Coronary artery (tissue), 2 donors: ENCODE results near the gene VIPAS39.

Experiments used
- DNase-seq: peaks from one replicate; pipeline ENCODE4 v3.0.0-alpha.2; 2017; ENCODE audit warnings: low spot score
- H3K27ac ChIP-seq, 2 donors: fragments of 200-600 bp; sonication (generic); one replicate each; pipeline ENCODE4 v1.5.1; 2016 to 2019
- H3K4me3 ChIP-seq: fragments of 200-600 bp; sonication (generic); 2 replicates; pipeline ENCODE4 v1.5.1; 2016; ENCODE audit warnings: mild to moderate bottlenecking, moderate library complexity
- TF ChIP-seq, protein P1 (sequence below): fragments of 200-600 bp; sonication (generic); IDR thresholded peaks from one replicate; pipeline ENCODE4 v1.5.1; 2019; ENCODE audit warnings: antibody characterized with exemption

The VIPAS39 gene

GRCh38 chr14:77457522-77458248 lies at the start of gene VIPAS39, which contains the start of gene AHSA1:
TSS of gene VIPAS39 (minus strand) at chr14:77457601. CDS start at chr14:77454102, 3,499 bp downstream.
TSS of gene AHSA1 (plus strand) at chr14:77458093. CDS start at chr14:77458190, 97 bp downstream.
- H3K4me3 ChIP-seq: peak within 1 kb of the TSS; percentile 89
- DNase-seq: peak; percentile 96
- TF ChIP-seq, protein P1, sequence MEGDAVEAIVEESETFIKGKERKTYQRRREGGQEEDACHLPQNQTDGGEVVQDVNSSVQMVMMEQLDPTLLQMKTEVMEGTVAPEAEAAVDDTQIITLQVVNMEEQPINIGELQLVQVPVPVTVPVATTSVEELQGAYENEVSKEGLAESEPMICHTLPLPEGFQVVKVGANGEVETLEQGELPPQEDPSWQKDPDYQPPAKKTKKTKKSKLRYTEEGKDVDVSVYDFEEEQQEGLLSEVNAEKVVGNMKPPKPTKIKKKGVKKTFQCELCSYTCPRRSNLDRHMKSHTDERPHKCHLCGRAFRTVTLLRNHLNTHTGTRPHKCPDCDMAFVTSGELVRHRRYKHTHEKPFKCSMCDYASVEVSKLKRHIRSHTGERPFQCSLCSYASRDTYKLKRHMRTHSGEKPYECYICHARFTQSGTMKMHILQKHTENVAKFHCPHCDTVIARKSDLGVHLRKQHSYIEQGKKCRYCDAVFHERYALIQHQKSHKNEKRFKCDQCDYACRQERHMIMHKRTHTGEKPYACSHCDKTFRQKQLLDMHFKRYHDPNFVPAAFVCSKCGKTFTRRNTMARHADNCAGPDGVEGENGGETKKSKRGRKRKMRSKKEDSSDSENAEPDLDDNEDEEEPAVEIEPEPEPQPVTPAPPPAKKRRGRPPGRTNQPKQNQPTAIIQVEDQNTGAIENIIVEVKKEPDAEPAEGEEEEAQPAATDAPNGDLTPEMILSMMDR: no peak
- H3K27ac ChIP-seq: peak within 1 kb of the TSS; percentile 82 to 94

GRCh38 chr14:77505031-77505430 lies 47.6 kb upstream of the VIPAS39 start:
- H3K27ac ChIP-seq: no peak overlapping the region
- TF ChIP-seq, protein P1: no peak
- H3K4me3 ChIP-seq: no peak overlapping the region
- no peak for DNase-seq

DNA sequence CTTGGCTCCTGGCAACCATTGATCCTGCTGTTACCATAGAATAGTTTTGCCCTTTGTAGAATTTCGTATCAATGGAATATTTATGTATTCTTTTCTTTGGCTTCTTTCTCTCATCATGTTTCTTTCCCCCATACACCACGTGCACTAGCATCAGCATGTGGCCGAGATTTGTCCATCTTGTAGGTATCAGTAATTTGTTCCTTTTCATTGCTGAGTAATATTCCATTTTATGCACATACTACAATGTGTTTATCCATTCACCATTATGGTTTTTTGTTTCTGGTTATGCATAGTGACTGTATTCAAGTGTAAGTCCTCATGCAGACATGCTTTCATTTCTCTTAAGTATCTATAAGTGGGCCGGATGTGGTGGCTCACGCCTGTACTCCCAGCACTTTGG lies 45.7 kb upstream of the VIPAS39 start:
- no peak for DNase-seq
- Histone ChIP-seq H3K4me3 (no peak overlapping the region), H3K27ac (no peak overlapping the region)
- TF ChIP-seq, protein P1: no peak

DNA sequence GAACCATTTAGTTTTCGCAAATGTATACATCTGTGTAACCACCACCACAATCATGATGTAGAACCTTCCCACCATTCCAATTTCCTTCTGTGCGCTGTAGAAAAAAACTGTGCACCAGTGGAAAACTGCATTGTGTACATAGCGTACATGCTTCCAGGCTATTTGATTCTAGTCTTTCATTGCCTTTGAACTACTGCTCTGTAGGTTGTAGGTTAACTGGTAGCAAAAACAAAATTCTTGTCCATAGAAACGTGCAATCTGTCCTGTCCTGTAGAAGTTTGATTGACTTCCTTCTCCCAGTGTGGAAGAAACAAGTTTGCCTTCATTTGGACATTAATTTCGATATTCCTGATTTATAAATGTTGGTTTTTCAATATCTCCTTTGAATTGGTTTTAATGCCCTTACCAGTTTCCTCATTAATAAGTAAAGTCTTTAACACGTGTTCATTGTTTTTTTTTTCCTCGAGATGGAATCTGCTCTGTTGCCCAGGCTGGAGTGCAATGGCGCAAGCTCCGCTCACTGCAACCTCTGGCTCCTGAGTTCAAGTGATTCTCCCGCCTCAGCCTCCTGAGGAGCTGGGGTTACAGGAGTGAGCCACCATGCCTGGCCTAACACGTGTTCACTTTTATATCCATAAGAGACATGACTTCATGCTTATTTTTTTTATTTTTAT lies 44.8 kb upstream of the VIPAS39 start:
- TF ChIP-seq, protein P1: no peak
- no peak for DNase-seq
- no peak overlapping the region for H3K27ac ChIP-seq
- H3K4me3 ChIP-seq: no peak overlapping the region

GRCh38 chr14:77498984-77499527 lies 41.7 kb upstream of the VIPAS39 start:
- H3K27ac ChIP-seq: no peak overlapping the region
- peak overlapping the region; percentile 75 for H3K4me3 ChIP-seq
- TF ChIP-seq, protein P1: no peak
- no peak for DNase-seq

DNA sequence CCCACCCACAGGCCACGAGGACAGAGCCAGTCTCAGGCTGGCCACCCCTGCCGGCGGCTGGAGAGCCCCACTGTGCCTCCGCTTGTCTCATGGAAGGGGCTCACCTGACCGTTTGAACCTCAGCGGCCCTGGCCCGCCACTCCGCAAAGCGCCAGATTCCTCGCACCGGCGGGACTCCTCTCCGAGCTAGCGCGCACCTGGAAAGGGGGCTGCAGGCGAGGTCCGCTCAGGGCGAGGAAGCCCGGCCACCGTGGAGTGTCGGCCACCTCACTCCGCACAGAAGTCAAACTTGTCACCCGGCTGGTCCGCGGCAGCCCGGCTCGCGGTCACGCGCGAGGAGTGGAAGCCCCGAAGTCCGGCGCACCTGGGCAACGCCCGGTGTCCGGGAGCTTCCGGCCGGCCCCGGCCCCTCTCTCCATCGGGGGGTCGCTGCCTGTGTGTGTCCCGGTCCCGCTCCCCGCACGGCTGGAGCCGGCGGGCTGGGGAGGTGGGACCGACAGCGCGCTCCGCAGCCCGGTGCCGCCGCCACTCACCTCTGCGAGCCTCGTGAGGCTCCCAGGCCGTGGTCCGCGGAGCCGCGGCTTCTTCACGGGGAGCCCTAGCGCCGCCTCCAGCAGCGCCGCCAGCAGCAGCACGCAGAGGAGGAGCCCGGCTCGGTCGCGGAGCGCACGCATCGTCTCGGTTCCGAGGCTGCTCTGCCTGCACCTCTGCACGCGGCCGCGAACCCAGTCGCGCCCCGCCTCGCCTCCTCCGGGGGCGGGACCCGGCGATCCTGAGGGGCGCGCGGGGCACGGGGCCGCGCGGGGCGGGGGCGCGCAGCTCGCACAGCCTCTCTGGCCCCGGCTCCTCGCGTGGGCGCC lies 40.9 kb upstream of the VIPAS39 start, which contains the start of gene ISM2:
ISM2 (minus strand) TSS at position 697 of the 860 bp plus-strand sequence; CDS start at position 674, 23 bp downstream.
- peak within 1 kb of the TSS; percentile 75 for H3K4me3 ChIP-seq
- DNase-seq: no peak
- H3K27ac ChIP-seq: no peak within 1 kb of the TSS
- TF ChIP-seq, protein P1: no peak
